Measurements from ENCODE around the gene TREM2. TPM values are rescaled to one million over a fixed set of nuclear protein-coding genes. Genes with fewer than 3 reads are reported as not detected.

The TREM2 gene
- total and polyA plus RNA-seq, 2 of the 8 experiments (the other 6 are each of a cell fraction or from before 2014, with no cell fraction given), result 0.20 TPM; not detected in 1

DNA sequence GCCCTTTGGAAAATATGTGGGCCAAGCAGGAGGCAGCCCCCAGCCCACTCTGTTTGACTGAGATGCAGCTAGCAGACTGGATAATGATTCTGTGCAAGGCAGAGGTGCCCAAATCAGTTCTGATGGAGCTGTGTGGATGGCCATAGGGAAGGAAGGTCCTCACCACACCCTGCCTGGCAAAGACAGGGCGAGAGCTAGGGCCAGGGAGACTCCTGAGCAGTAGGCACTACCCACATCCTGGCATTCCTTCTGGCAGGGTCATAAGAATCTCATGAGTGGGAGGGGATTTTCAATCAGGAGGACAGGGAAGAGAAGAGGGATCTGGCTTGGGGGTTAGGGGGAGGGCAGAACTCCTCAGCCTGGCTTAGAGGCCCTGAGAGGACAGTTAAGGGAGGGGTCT, 18.6 kb upstream of the TREM2 start:
- no peaks in the 10 kb centered on the region for H3K9me3 ChIP-seq (ENCODE audit: insufficient read depth in 2 of 2, low read depth in 1 of 2, low read length in 1 of 2)
- CTCF ChIA-PET (ENCODE audit: partially characterized antibody), result interaction anchor here (0.9 to 5.0 kb wide), 33 partner anchors 8 to 139 kb away, joined by 3 to 66 read pairs (median 5); partner anchors contain the start of gene TREM1
- no peaks in the 10 kb centered on the region for H3K79me1 ChIP-seq (ENCODE audit: low read depth, low read length)
- H3K27me3 ChIP-seq (replicated peaks in 1 of 4; ENCODE audit: control insufficient read depth in 3 of 4, extremely low read depth in 1 of 4, insufficient read depth in 3 of 4, low read length in 3 of 4), result no peaks in the 10 kb centered on the region
- H3K18ac ChIP-seq (ENCODE audit: extremely low read depth, low read length), result no peak overlapping the region
- no peaks in the 10 kb centered on the region for H4K20me1 ChIP-seq (replicated peaks in 1 of 2; ENCODE audit: control insufficient read depth in 1 of 2, insufficient read depth in 2 of 2, low read length in 2 of 2)
- no peak overlapping the region for H2BK12ac ChIP-seq (ENCODE audit: low read depth, low read length)
- H4K91ac ChIP-seq (replicated peaks; ENCODE audit: insufficient read length, low read length), result no peak overlapping the region
- H3K9ac ChIP-seq (replicated peaks in 1 of 4; ENCODE audit: extremely low read depth in 1 of 4, low read depth in 3 of 4, low read length in 3 of 4), result no peak overlapping the region
- no peak overlapping the region for H3K4ac ChIP-seq (replicated peaks; ENCODE audit: insufficient read length, low read depth, low read length)
- 55% methylated on average over 1 of the region's 1 CpG; no CpG with 5 or more reads in 1 of the 2 experiments for WGBS, 2 experiments (ENCODE audit: extremely low coverage in 1 of 2, insufficient coverage in 1 of 2, insufficient read length in 1 of 2, insufficient replicate concordance in 2 of 2, low coverage in 1 of 2, low lambda C conversion rate in 2 of 2, missing lambda C conversion rate in 1 of 2)
- no peaks in the 10 kb centered on the region for H3K79me2 ChIP-seq (ENCODE audit: control insufficient read depth in 1 of 2, insufficient read depth in 2 of 2, low read length in 2 of 2)
- no peaks in the 10 kb centered on the region; the same call in 1 of the 2 replicates for H3K23me2 ChIP-seq (ENCODE audit: low read depth, low read length)
- no peak overlapping the region for H3K27ac ChIP-seq (ENCODE audit: low read depth, low read length)
- H2BK20ac ChIP-seq (ENCODE audit: low read length), result no peak overlapping the region
- H2BK5ac ChIP-seq (ENCODE audit: low read depth, low read length), result no peak overlapping the region
- no peak overlapping the region for H2BK120ac ChIP-seq (replicated peaks; ENCODE audit: low read depth, low read length)
- peak overlapping the region; percentile 98; the same call in 1 of the 2 replicates for H2AFZ ChIP-seq (ENCODE audit: low read length)
- no peak for FAIRE-seq
- no peak overlapping the region for H4K5ac ChIP-seq (ENCODE audit: insufficient read length, low read depth, low read length)
- no peak overlapping the region for H3K4me3 ChIP-seq (ENCODE audit: extremely low read depth in 1 of 4, insufficient read depth in 2 of 4, low read depth in 3 of 4, low read length in 4 of 4)
- H3K4me1 ChIP-seq (replicated peaks in 1 of 4; ENCODE audit: control insufficient read depth in 3 of 4, insufficient read depth in 4 of 4, low read length in 3 of 4), result peaks cover 0 to 4% (median 0%) of the 10 kb centered on the region in 4 experiments; a peak in 1 of 7 replicates
- POLR2A ChIA-PET (ENCODE audit: partially characterized antibody), result interaction anchor here (1.4 kb wide), 2 partner anchors 8 to 81 kb away, joined by 4 to 5 read pairs; no protein-coding TSS in a partner anchor
- no peak for DNase-seq (ENCODE audit: low read depth in 1 of 2, low spot score in 2 of 2)
- H3K23ac ChIP-seq (ENCODE audit: insufficient read length), result no peak overlapping the region
- no peak overlapping the region for H3K56ac ChIP-seq (replicated peaks; ENCODE audit: insufficient read length, low read depth, low read length)
- no peak overlapping the region for H2BK15ac ChIP-seq (ENCODE audit: low read length)
- H4K8ac ChIP-seq (ENCODE audit: extremely low read depth, insufficient read depth, low read length), result peak overlapping the region; percentile 6; the same call in 1 of the 2 replicates
- no peak overlapping the region for H3K4me2 ChIP-seq (ENCODE audit: insufficient read depth in 1 of 2, low read depth in 2 of 2, low read length in 2 of 2)
- no peaks in the 10 kb centered on the region for H3K36me3 ChIP-seq (ENCODE audit: control insufficient read depth in 2 of 4, insufficient read depth in 4 of 4, low read length in 3 of 4)
- H2AK5ac ChIP-seq (ENCODE audit: low read depth, low read length), result no peak overlapping the region
- no peak overlapping the region for H3K14ac ChIP-seq (ENCODE audit: insufficient read length)
- TF ChIP-seq EGR1 (IDR thresholded peaks at IDR 0.05; ENCODE audit: borderline replicate concordance, low read depth, low read length) (no peak), YY1 (IDR thresholded peaks at IDR 0.05; ENCODE audit: low read depth, low read length) (no peak), SRF (IDR thresholded peaks at IDR 0.05; ENCODE audit: low read depth, low read length) (no peak), SIN3A (conservative IDR thresholded peaks at IDR 0.05 in 1 of 2, IDR thresholded peaks at IDR 0.05 in 1 of 2; ENCODE audit: low read depth in 1 of 2, low read length in 2 of 2) (no peak)
- TF ChIP-seq, protein P1, sequence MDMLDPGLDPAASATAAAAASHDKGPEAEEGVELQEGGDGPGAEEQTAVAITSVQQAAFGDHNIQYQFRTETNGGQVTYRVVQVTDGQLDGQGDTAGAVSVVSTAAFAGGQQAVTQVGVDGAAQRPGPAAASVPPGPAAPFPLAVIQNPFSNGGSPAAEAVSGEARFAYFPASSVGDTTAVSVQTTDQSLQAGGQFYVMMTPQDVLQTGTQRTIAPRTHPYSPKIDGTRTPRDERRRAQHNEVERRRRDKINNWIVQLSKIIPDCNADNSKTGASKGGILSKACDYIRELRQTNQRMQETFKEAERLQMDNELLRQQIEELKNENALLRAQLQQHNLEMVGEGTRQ (IDR thresholded peaks at IDR 0.05; ENCODE audit: low read length), result no peak
